IMR-90 (cell line): ENCODE data around the gene CD300H.

Source experiments
- CEBPB ChIP-seq: IDR thresholded peaks from 2 replicates; pipeline ENCODE4 v1.6.1; 2012; ENCODE audit warnings: low read depth, low read length, improper control_type of control experiment
- CTCF ChIP-seq: conservative IDR thresholded peaks from 2 replicates; pipeline ENCODE4 v1.5.1; 2012; ENCODE audit warnings: mild to moderate bottlenecking, low read depth, low read length, improper control_type of control experiment
- ELK1 ChIP-seq: fragments of 150-350 bp; IDR thresholded peaks from 2 replicates; pipeline ENCODE4 v1.6.1; 2016; ENCODE audit warnings: low read depth, mild to moderate bottlenecking, low read length, moderate library complexity, borderline replicate concordance
- FOS ChIP-seq: fragments of 150-350 bp; IDR thresholded peaks from 2 replicates; pipeline ENCODE4 v1.6.1; 2016; ENCODE audit warnings: low read depth, low read length
- POLR2A ChIP-seq: IDR thresholded peaks from 2 replicates; pipeline ENCODE4 v1.6.1; 2012; ENCODE audit warnings: mild to moderate bottlenecking, low read depth, low read length
- RCOR1 ChIP-seq: IDR thresholded peaks from 2 replicates; pipeline ENCODE4 v1.6.1; 2012; ENCODE audit warnings: mild to moderate bottlenecking, low read length, improper control_type of control experiment; ENCODE audit not compliant: insufficient replicate concordance
- RFX5 ChIP-seq: IDR thresholded peaks from 2 replicates; pipeline ENCODE4 v1.8.0; 2012; ENCODE audit warnings: low read depth, mild to moderate bottlenecking, low read length, moderate library complexity

GRCh38 chr17:74525781-74526288 lies 41.5 kb downstream of the CD300H start:
- TF ChIP-seq CTCF (no peak), FOS (no peak), POLR2A (no peak), ELK1 (no peak), CEBPB (no peak), RCOR1 (no peak), RFX5 (no peak)
